Endothelial cell of umbilical vein (primary cell): ENCODE results near the gene ITGA11. TPM values are rescaled to one million over a fixed set of nuclear protein-coding genes. Genes with fewer than 3 reads are reported as not detected.

Experiments
- BruUV-seq: library from RNA; stranded (reverse); fragments of 400-500 nt; replicated peaks from 2 replicates; lab custom pipeline; 2021; lab: Mats Ljungman, UMichigan
- CTCF ChIA-PET: fragments of 300-600, 350-600 bp; sonication (Branson Sonifier 250); formaldehyde crosslinking; loops from one replicate; lab custom pipeline; 2021; ENCODE audit warnings: antibody characterized with exemption, inconsistent platforms; lab: Charles Lee
- POLR2A ChIA-PET: fragments of 300-600, 350-600 bp; sonication (Branson Sonifier 250); formaldehyde crosslinking; loops from one replicate; lab custom pipeline; 2021; ENCODE audit warnings: antibody characterized with exemption, inconsistent platforms; lab: Charles Lee
- DNase-seq: peaks from one replicate; pipeline ENCODE4 v3.0.0-alpha.2; 2011; ENCODE audit warnings: low read depth, low spot score
- FAIRE-seq: peaks from 2 replicates; lab custom pipeline; 2011; peaks lifted over from hg19 to GRCh38; lab: Jason Lieb, UNC
- H2AFZ ChIP-seq: 2 replicates; pipeline ENCODE4 v1.6.0; 2012; ENCODE audit warnings: low read depth, low read length, control low read depth, inconsistent platforms
- H3K27ac ChIP-seq: 2 replicates; pipeline ENCODE4 v1.5.1; 2011; ENCODE audit warnings: low read depth, mild to moderate bottlenecking, control low read depth, low read length, moderate library complexity; ENCODE audit not compliant: insufficient read depth
- H3K27me3 ChIP-seq, 2 experiments: 2 replicates each; pipeline versions ENCODE4 v1.6.0 to v1.6.1; 2011; ENCODE audit warnings: low read length in 2 of 2, mixed read lengths in 1 of 2; ENCODE audit not compliant: control insufficient read depth in 2 of 2, insufficient read depth in 2 of 2
- H3K36me3 ChIP-seq, 2 experiments: 2 replicates in 1 of 2; 3 replicates in 1 of 2; pipeline ENCODE4 v1.5.1; 2011; ENCODE audit warnings: low read length in 2 of 2, mild to moderate bottlenecking in 1 of 2, moderate library complexity in 1 of 2; ENCODE audit not compliant: control insufficient read depth in 2 of 2, insufficient read depth in 2 of 2; ENCODE audit errors: extremely low read depth in 1 of 2
- H3K4me1 ChIP-seq: 3 replicates; pipeline ENCODE4 v1.5.1; 2011; ENCODE audit warnings: mild to moderate bottlenecking, low read length; ENCODE audit not compliant: control insufficient read depth, insufficient read depth; ENCODE audit errors: extremely low read depth
- H3K4me2 ChIP-seq: 2 replicates; pipeline ENCODE4 v1.6.1; 2011; ENCODE audit warnings: low read length, control low read depth, mixed read lengths; ENCODE audit not compliant: insufficient read depth
- H3K4me3 ChIP-seq, 3 experiments: fragments of 200-600 bp in 1 of 3; sonication (generic), shearing (Covaris generic) in 1 of 3; replicated peaks in 1 of 3; 2 replicates each; pipeline ENCODE4 v1.5.1; 2011 to 2016; ENCODE audit warnings: control low read depth in 3 of 3, low read length in 3 of 3, mild to moderate bottlenecking in 2 of 3, inconsistent platforms in 1 of 3, low read depth in 1 of 3, moderate library complexity in 1 of 3; ENCODE audit not compliant: insufficient read depth in 1 of 3
- H3K79me2 ChIP-seq: 2 replicates; pipeline ENCODE4 v1.6.0; 2012; ENCODE audit warnings: low read length, inconsistent platforms; ENCODE audit not compliant: control insufficient read depth, insufficient read depth
- H3K9ac ChIP-seq: replicated peaks from 2 replicates; pipeline ENCODE3; 2011; ENCODE audit warnings: low read length, control low read depth; ENCODE audit not compliant: insufficient read depth; ENCODE audit errors: extremely low read depth
- H3K9me1 ChIP-seq: replicated peaks from 3 replicates; pipeline ENCODE4 v1.6.0; 2011; ENCODE audit warnings: mild to moderate bottlenecking, low read length; ENCODE audit not compliant: control insufficient read depth, insufficient read depth; ENCODE audit errors: extremely low read depth
- H3K9me3 ChIP-seq: replicated peaks from 2 replicates; pipeline ENCODE4 v1.5.1; 2012; ENCODE audit warnings: low read length, inconsistent platforms; ENCODE audit not compliant: control insufficient read depth, insufficient read depth
- H4K20me1 ChIP-seq: replicated peaks from 2 replicates; pipeline ENCODE3; 2011; ENCODE audit warnings: mild to moderate bottlenecking, low read length; ENCODE audit not compliant: control insufficient read depth, insufficient read depth; ENCODE audit errors: extremely low read depth
- EZH2 ChIP-seq: IDR thresholded peaks from 2 replicates; pipeline ENCODE4 v1.6.1; 2012; ENCODE audit warnings: borderline replicate concordance, low read depth, mild to moderate bottlenecking, moderate library complexity, low read length, inconsistent platforms; ENCODE audit not compliant: severe bottlenecking
- FOS ChIP-seq: IDR thresholded peaks from 2 replicates; pipeline ENCODE4 v1.6.1; 2011; ENCODE audit warnings: mild to moderate bottlenecking, low read length, moderate library complexity, borderline replicate concordance; ENCODE audit not compliant: insufficient read depth
- GATA2 ChIP-seq: IDR thresholded peaks from 2 replicates; pipeline ENCODE4 v1.7.0; 2011; ENCODE audit warnings: low read depth, mild to moderate bottlenecking, moderate library complexity, mixed read lengths, low read length; ENCODE audit not compliant: insufficient read length, insufficient read depth
- JUN ChIP-seq: IDR thresholded peaks from 2 replicates; pipeline ENCODE4 v1.6.1; 2011; ENCODE audit warnings: borderline replicate concordance, low read depth; ENCODE audit not compliant: insufficient read length, insufficient read depth
- MYC ChIP-seq: IDR thresholded peaks from one replicate; pipeline ENCODE4 v1.6.1; 2011; ENCODE audit warnings: mild to moderate bottlenecking, low read depth, low read length
- POLR2A ChIP-seq: IDR thresholded peaks from 2 replicates; pipeline ENCODE4 v1.6.1; 2012; ENCODE audit warnings: low read depth, mild to moderate bottlenecking, control low read depth, low read length
- POLR2AphosphoS5 ChIP-seq: IDR thresholded peaks from 2 replicates; pipeline ENCODE4 v1.6.1; 2012; ENCODE audit warnings: low read depth, mild to moderate bottlenecking, control low read depth, low read length, moderate library complexity; ENCODE audit not compliant: insufficient read depth
- dilution Hi-C: fragments of 300-500 bp; cut with MboI; formaldehyde crosslinking; loops from one replicate; pipeline ENCODE4 v1.15.0; 2019; ENCODE audit warnings: low sequenced_read_pairs; ENCODE audit not compliant: extremely low pct_ligation_motif_present
- intact Hi-C: fragments of 100-400 bp; cut with micrococcal nuclease; formaldehyde crosslinking; loops from one replicate; pipeline ENCODE4 v1.10.0; 2022
- polyA plus RNA-seq, 4 experiments: library from polyadenylated mRNA; depleted of rRNA in 3 of 4; stranded (reverse) in 3 of 4; unstranded in 1 of 4; fragments of >200 nt; gene quantifications; 2 replicates each; pipeline versions ENCODE4 v1.2.1 to v1.2.3, GENCODE V29; 2011 to 2012; ENCODE audit warnings: missing spikeins in 1 of 4
- total RNA-seq: library from RNA; stranded (reverse); gene quantifications from 2 replicates; pipeline ENCODE4 v1.2.3, GENCODE V29; 2021
- TF ChIP-seq, protein P1 (sequence below): IDR thresholded peaks from 2 replicates; pipeline ENCODE4 v1.6.1; 2011; ENCODE audit not compliant: insufficient read depth, insufficient read length
- TF ChIP-seq, protein P2 (sequence below), 2 donors: IDR thresholded peaks; 1 replicate in 1 of 2; 2 replicates in 1 of 2; pipeline ENCODE4 v1.5.1; 2011; ENCODE audit warnings: low read length in 2 of 2, mild to moderate bottlenecking in 2 of 2, moderate library complexity in 2 of 2, control low read depth in 1 of 2, inconsistent platforms in 1 of 2, low read depth in 1 of 2; ENCODE audit not compliant: insufficient read depth in 1 of 2; ENCODE audit errors: extremely low read depth in 1 of 2

ITGA11 gene
- total and polyA plus RNA-seq, 2 donors (not counting 3 experiments of a cell fraction or from before 2014, with no cell fraction given): 0.18 to 1.0 TPM

DNA sequence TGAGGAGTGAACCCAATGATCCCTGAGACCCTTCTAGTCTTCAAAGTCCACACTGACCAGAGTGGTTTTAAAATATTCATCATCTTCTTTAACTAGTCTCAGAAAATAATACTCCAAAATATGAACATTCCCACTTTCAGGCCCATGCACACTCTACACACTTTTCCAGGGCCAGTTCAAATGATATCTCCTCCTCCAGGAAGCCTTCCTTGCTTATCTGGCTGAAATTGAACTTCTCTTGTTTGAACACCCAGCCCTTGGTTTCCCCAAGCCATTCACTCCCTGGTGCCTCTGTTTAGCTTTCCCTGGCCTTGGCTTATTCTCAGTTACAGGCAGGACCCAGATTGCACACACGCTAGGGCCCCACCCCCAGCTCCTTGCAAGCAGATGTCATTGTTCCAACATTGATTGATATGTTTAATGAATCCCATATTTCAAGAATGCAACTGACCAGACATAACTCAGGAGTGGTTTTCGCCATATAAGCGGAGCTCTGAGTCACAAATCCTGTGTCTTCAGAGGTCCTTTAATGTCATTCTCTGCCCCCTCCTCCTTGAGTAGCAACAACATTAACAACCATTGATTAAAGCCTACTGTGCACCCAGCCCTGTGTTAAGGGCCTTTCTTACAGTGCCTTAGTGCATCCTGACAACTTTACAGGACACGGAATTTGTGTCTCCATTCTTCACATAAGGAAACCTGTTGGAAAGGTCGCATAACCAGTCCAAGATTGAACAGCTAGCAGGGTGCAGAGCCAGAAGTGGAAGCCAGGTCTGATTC is 2.1 kb downstream of the ITGA11 start:
- intact Hi-C loops (no loop called here), dilution Hi-C loops (no loop called here)
- TF ChIP-seq FOS (no peak), JUN (no peak), EZH2 (no peak), GATA2 (no peak), POLR2A (no peak), MYC (no peak), POLR2AphosphoS5 (no peak)
- TF ChIP-seq, protein P1, sequence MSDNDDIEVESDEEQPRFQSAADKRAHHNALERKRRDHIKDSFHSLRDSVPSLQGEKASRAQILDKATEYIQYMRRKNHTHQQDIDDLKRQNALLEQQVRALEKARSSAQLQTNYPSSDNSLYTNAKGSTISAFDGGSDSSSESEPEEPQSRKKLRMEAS: no peak
- TF ChIP-seq, protein P2, sequence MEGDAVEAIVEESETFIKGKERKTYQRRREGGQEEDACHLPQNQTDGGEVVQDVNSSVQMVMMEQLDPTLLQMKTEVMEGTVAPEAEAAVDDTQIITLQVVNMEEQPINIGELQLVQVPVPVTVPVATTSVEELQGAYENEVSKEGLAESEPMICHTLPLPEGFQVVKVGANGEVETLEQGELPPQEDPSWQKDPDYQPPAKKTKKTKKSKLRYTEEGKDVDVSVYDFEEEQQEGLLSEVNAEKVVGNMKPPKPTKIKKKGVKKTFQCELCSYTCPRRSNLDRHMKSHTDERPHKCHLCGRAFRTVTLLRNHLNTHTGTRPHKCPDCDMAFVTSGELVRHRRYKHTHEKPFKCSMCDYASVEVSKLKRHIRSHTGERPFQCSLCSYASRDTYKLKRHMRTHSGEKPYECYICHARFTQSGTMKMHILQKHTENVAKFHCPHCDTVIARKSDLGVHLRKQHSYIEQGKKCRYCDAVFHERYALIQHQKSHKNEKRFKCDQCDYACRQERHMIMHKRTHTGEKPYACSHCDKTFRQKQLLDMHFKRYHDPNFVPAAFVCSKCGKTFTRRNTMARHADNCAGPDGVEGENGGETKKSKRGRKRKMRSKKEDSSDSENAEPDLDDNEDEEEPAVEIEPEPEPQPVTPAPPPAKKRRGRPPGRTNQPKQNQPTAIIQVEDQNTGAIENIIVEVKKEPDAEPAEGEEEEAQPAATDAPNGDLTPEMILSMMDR (IDR thresholded peaks at IDR 0.05; ENCODE audit: extremely low read depth in 1 of 2, insufficient read depth in 1 of 2, low read depth in 1 of 2, low read length in 2 of 2): no peak
- Histone ChIP-seq H3K79me2 (no peaks in the 10 kb centered on the region), H3K9me3 (no peaks in the 10 kb centered on the region), H3K4me3 (no peak overlapping the region), H3K27ac (no peak overlapping the region), H2AFZ (no peak overlapping the region), H3K36me3 (no peaks in the 10 kb centered on the region), H3K9me1 (no peaks in the 10 kb centered on the region), H4K20me1 (no peaks in the 10 kb centered on the region), H3K9ac (no peak overlapping the region), H3K27me3 (peaks cover 58 to 62% of the 10 kb centered on the region in 2 experiments), H3K4me2 (no peak overlapping the region), H3K4me1 (peaks cover 13% of the 10 kb centered on the region)
- DNase-seq (no peak), FAIRE-seq (no peak)
- BruUV-seq: no TSS peak
- ChIA-PET CTCF (interaction anchor here (1.6 kb wide), 1 partner anchor 120 kb away, joined by 4 read pairs; no protein-coding TSS in a partner anchor), POLR2A (no interaction called here)
